SK-N-SH treated with all-trans-retinoic acid at 6 μM for 48 hours (cell line): ENCODE measurements around the gene NAA38.

ENCODE experiments used
- ATAC-seq: fragments of 200-7000 bp; cut with Tn5 transposase; 3 replicates; pipeline ENCODE4 v1.9.1; 2020; ENCODE audit warnings: mild to moderate bottlenecking, moderate library complexity
- ARNTL ChIP-seq: fragments of 450-650 bp; formaldehyde crosslinking; IDR thresholded peaks from 2 replicates; pipeline ENCODE4 v1.5.0; 2020; ENCODE audit warnings: low read depth, mild to moderate bottlenecking, moderate library complexity, borderline replicate concordance
- BACH2 ChIP-seq: fragments of 250-450 bp; sonication (Bioruptor Pico); IDR thresholded peaks from 2 replicates; pipeline ENCODE4 v1.9.0; 2021; ENCODE audit warnings: mild to moderate bottlenecking, borderline replicate concordance
- CREB5 ChIP-seq: fragments of 250-450 bp; sonication (Bioruptor Pico); IDR thresholded peaks from 2 replicates; pipeline ENCODE4 v1.5.1; 2020; ENCODE audit warnings: low read depth, mild to moderate bottlenecking, moderate library complexity
- CSRNP3 ChIP-seq: fragments of 250-450 bp; sonication (Bioruptor Pico); IDR thresholded peaks from 2 replicates; pipeline ENCODE4 v1.5.1; 2021; ENCODE audit warnings: mild to moderate bottlenecking, moderate library complexity
- ESRRG ChIP-seq: fragments of 250-450 bp; sonication (Bioruptor Pico); IDR thresholded peaks from 2 replicates; pipeline ENCODE4 v1.6.1; 2021; ENCODE audit warnings: mild to moderate bottlenecking
- GLIS3 ChIP-seq: fragments of 250-450 bp; sonication (Bioruptor Pico); IDR thresholded peaks from 2 replicates; pipeline ENCODE4 v1.5.0; 2020; ENCODE audit warnings: mild to moderate bottlenecking, moderate library complexity
- OSR1 ChIP-seq: fragments of 250-450 bp; sonication (Bioruptor Pico); IDR thresholded peaks from 2 replicates; pipeline ENCODE4 v1.8.0; 2022; ENCODE audit warnings: moderate library complexity, mild to moderate bottlenecking, inconsistent platforms
- PATZ1 ChIP-seq: fragments of 250-450 bp; sonication (Bioruptor Pico); IDR thresholded peaks from 2 replicates; pipeline ENCODE4 v1.8.0; 2020; ENCODE audit warnings: mild to moderate bottlenecking, moderate library complexity, borderline replicate concordance
- POU6F1 ChIP-seq: fragments of 250-450 bp; sonication (Bioruptor Pico); IDR thresholded peaks from 2 replicates; pipeline ENCODE4 v1.8.0; 2021; ENCODE audit warnings: low read depth, mild to moderate bottlenecking, moderate library complexity, borderline replicate concordance
- PPARA ChIP-seq: fragments of 250-450 bp; sonication (Bioruptor Pico); IDR thresholded peaks from 2 replicates; pipeline ENCODE4 v1.5.0; 2020; ENCODE audit warnings: mild to moderate bottlenecking, borderline replicate concordance
- RARB ChIP-seq: fragments of 250-450 bp; sonication (Bioruptor Pico); IDR thresholded peaks from 2 replicates; pipeline ENCODE4 v1.8.0; 2021; ENCODE audit warnings: mild to moderate bottlenecking, moderate library complexity
- SNAI2 ChIP-seq: fragments of 250-450 bp; sonication (Bioruptor Pico); IDR thresholded peaks from 2 replicates; pipeline ENCODE4 v1.5.0; 2020; ENCODE audit warnings: mild to moderate bottlenecking, moderate library complexity
- TCF4 ChIP-seq: fragments of 250-450 bp; sonication (Bioruptor Pico); IDR thresholded peaks from 2 replicates; pipeline ENCODE4 v1.8.0; 2021; ENCODE audit warnings: mild to moderate bottlenecking, moderate library complexity, borderline replicate concordance
- TOX ChIP-seq: fragments of 250-450 bp; sonication (Bioruptor Pico); IDR thresholded peaks from 2 replicates; pipeline ENCODE4 v1.8.0; 2021; ENCODE audit warnings: mild to moderate bottlenecking, moderate library complexity, borderline replicate concordance
- TSHZ2 ChIP-seq: fragments of 250-450 bp; sonication (Bioruptor Pico); IDR thresholded peaks from 2 replicates; pipeline ENCODE4 v1.5.0; 2020; ENCODE audit warnings: mild to moderate bottlenecking, moderate library complexity
- ZC3H10 ChIP-seq: fragments of 250-450 bp; sonication (Bioruptor Pico); IDR thresholded peaks from 2 replicates; pipeline ENCODE4 v1.5.1; 2021; ENCODE audit warnings: mild to moderate bottlenecking, moderate library complexity
- ZFP3 ChIP-seq: fragments of 250-450 bp; sonication (Bioruptor Pico); IDR thresholded peaks from 2 replicates; pipeline ENCODE4 v1.5.0; 2020; ENCODE audit warnings: mild to moderate bottlenecking, moderate library complexity
- ZFP30 ChIP-seq: fragments of 450-650 bp; formaldehyde crosslinking; IDR thresholded peaks from 2 replicates; pipeline ENCODE4 v1.5.0; 2022; ENCODE audit warnings: mild to moderate bottlenecking, moderate library complexity
- ZNF565 ChIP-seq: fragments of 450-650 bp; formaldehyde crosslinking; conservative IDR thresholded peaks from 2 replicates; pipeline ENCODE4 v1.5.0; 2020; ENCODE audit warnings: low read depth, mild to moderate bottlenecking, moderate library complexity
- ZNF8 ChIP-seq: fragments of 450-650 bp; formaldehyde crosslinking; IDR thresholded peaks from 2 replicates; pipeline ENCODE4 v1.5.0; 2020; ENCODE audit warnings: mild to moderate bottlenecking, moderate library complexity

Gene NAA38

GRCh38 chr17:7822126-7822525 is 35.2 kb downstream of the NAA38 start:
- TF ChIP-seq ESRRG (no peak), ZNF8 (no peak), TSHZ2 (CRISPR knock-in tag) (no peak), RARB (no peak), GLIS3 (CRISPR knock-in tag) (no peak), CREB5 (no peak), POU6F1 (no peak), ARNTL (CRISPR knock-in tag) (no peak), ZNF565 (CRISPR knock-in tag) (no peak), BACH2 (CRISPR knock-in tag) (no peak), TOX (CRISPR knock-in tag) (no peak), ZFP3 (CRISPR knock-in tag) (no peak), PPARA (CRISPR knock-in tag) (no peak)
- no peak for ATAC-seq

- no peak for TF ChIP-seq CSRNP3 (CRISPR knock-in tag)
- no peak for TF ChIP-seq PATZ1 (CRISPR knock-in tag)
- TF ChIP-seq POU6F1: no peak
- no peak for TF ChIP-seq ZC3H10 (CRISPR knock-in tag)
- TF ChIP-seq ZFP30 (CRISPR knock-in tag): no peak
- no peak for TF ChIP-seq PPARA (CRISPR knock-in tag)
- TF ChIP-seq TCF4 (CRISPR knock-in tag): no peak
- no peak for TF ChIP-seq BACH2 (CRISPR knock-in tag)
- TF ChIP-seq SNAI2 (CRISPR knock-in tag): no peak
- TF ChIP-seq OSR1 (CRISPR knock-in tag): no peak
- no peak for ATAC-seq
These were observed 37.1 kb downstream of the NAA38 start for GRCh38 chr17:7820231-7820630.
